Common myeloid progenitor, CD34-positive (primary cell): ENCODE data around the gene REST.

Experiments
- CTCF ChIA-PET: fragments of 350-600 bp; sonication (Branson Sonifier 250); formaldehyde crosslinking; loops from one replicate; lab custom pipeline; 2021; ENCODE audit warnings: antibody characterized with exemption; lab: Charles Lee
- POLR2A ChIA-PET: fragments of 350-600 bp; sonication (Branson Sonifier 250); formaldehyde crosslinking; loops from one replicate; lab custom pipeline; 2021; ENCODE audit warnings: antibody characterized with exemption; lab: Charles Lee
- DNase-seq, 3 donors: peaks; one replicate each; pipeline versions ENCODE4 v3.0.0 to v3.0.0-alpha.2; 2013
- H3K27ac ChIP-seq, 2 experiments: 1 replicate in 1 of 2; 2 replicates in 1 of 2; pipeline ENCODE4 v1.7.0; 2013; ENCODE audit warnings: inconsistent platforms in 2 of 2, low read length in 2 of 2, mild to moderate bottlenecking in 2 of 2, low read depth in 1 of 2, moderate library complexity in 1 of 2; ENCODE audit not compliant: severe bottlenecking in 2 of 2, insufficient read depth in 1 of 2, poor library complexity in 1 of 2
- H3K27me3 ChIP-seq, 5 experiments: replicated peaks in 2 of 5; 1 replicate in 3 of 5; 2 replicates in 2 of 5; pipeline versions ENCODE4 v1.6.1 to v1.7.0; 2013; ENCODE audit warnings: low read length in 4 of 5, mild to moderate bottlenecking in 2 of 5, moderate library complexity in 2 of 5, inconsistent platforms in 1 of 5; ENCODE audit not compliant: insufficient read depth in 5 of 5, control insufficient read depth in 4 of 5
- H3K36me3 ChIP-seq, 4 experiments: 1 replicate in 2 of 4; 2 replicates in 2 of 4; pipeline versions ENCODE4 v1.6.1 to v1.7.0; 2013; ENCODE audit warnings: low read length in 3 of 4, control low read depth in 1 of 4, mild to moderate bottlenecking in 1 of 4; ENCODE audit not compliant: control insufficient read depth in 4 of 4, insufficient read depth in 4 of 4
- H3K4me1 ChIP-seq, 4 experiments: 1 replicate in 3 of 4; 2 replicates in 1 of 4; pipeline versions ENCODE4 v1.6.1 to v1.7.1; 2013; ENCODE audit warnings: low read length in 3 of 4, mild to moderate bottlenecking in 3 of 4, control low read depth in 1 of 4, inconsistent platforms in 1 of 4, moderate library complexity in 1 of 4; ENCODE audit not compliant: control insufficient read depth in 4 of 4, insufficient read depth in 4 of 4; ENCODE audit errors: control extremely low read depth in 1 of 4
- H3K4me3 ChIP-seq, 7 experiments: 1 replicate in 4 of 7; 2 replicates in 3 of 7; pipeline versions ENCODE4 v1.5.1 to v1.7.0; 2013; ENCODE audit warnings: mild to moderate bottlenecking in 7 of 7, low read length in 6 of 7, moderate library complexity in 6 of 7, inconsistent platforms in 2 of 7, low read depth in 2 of 7, control low read depth in 1 of 7; ENCODE audit not compliant: insufficient read depth in 4 of 7, control insufficient read depth in 1 of 7; ENCODE audit errors: extremely low read depth in 1 of 7
- H3K9me3 ChIP-seq, 5 experiments: 1 replicate in 4 of 5; 2 replicates in 1 of 5; pipeline versions ENCODE4 v1.6.1 to v1.7.1; 2013; ENCODE audit warnings: low read length in 4 of 5, mild to moderate bottlenecking in 2 of 5, inconsistent platforms in 1 of 5, low read depth in 1 of 5, moderate library complexity in 1 of 5; ENCODE audit not compliant: control insufficient read depth in 4 of 5, insufficient read depth in 2 of 5; ENCODE audit errors: control extremely low read depth in 1 of 5
- WGBS: methylation state at CpG from one replicate; pipeline ENCODE4 v1.1.5; 2013; ENCODE audit not compliant: insufficient coverage; 5-methylcytosine and 5-hydroxymethylcytosine counted together

REST gene

GRCh38 chr4:56870946-56871345, 36.8 kb upstream of the REST start:
- H3K36me3 ChIP-seq: no peaks in the 10 kb centered on the region
- 0% methylated on average over 2 of the region's 4 CpGs for WGBS
- peak overlapping the region in 4 of 7 experiments; percentile 35 to 70 (median 58) for H3K4me3 ChIP-seq
- ChIA-PET POLR2A (interaction anchor here (1.1 kb wide), 1 partner anchor 37 kb away, joined by 7 read pairs; the partner anchor contains the start of gene REST), CTCF (interaction anchor here (1.6 kb wide), 1 partner anchor 10 kb away, joined by 5 read pairs; no protein-coding TSS in a partner anchor)
- peaks cover 0 to 18% (median 13%) of the 10 kb centered on the region in 4 experiments for H3K4me1 ChIP-seq
- no peak overlapping the region for H3K27ac ChIP-seq
- H3K9me3 ChIP-seq: no peaks in the 10 kb centered on the region
- H3K27me3 ChIP-seq: no peaks in the 10 kb centered on the region
- peak; percentile 38 to 88 (median 77) for DNase-seq

DNA sequence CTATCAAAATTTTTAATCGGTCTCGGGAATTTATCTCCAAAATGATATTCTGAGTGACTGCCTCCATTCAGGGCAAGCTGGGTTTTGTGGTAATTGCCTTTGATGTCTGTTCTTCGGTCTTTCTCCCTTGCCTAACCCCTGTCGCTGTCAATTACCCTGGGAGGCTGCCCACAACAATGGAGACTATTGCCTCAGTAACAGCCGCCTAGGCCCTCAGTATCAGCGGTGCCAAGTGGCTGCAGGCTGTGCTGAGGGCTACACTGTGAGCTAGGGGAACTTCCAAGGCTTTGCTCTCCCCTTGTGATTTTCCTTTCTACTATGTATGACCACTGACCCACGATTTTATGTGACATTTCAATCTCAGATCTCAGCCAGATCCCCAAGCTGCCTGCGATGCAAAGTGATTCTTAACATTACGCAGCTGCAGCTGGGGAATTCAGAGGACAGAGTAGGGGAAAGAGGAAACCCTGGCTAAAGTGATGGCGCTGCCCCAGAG, 36.3 kb upstream of the REST start:
- Histone ChIP-seq H3K9me3 (no peaks in the 10 kb centered on the region), H3K27ac (peak overlapping the region in 1 of 2 experiments; percentile 54), H3K4me1 (peaks cover 0 to 18% (median 13%) of the 10 kb centered on the region in 4 experiments), H3K27me3 (no peaks in the 10 kb centered on the region), H3K4me3 (peak overlapping the region in 5 of 7 experiments; percentile 35 to 70 (median 56)), H3K36me3 (no peaks in the 10 kb centered on the region)
- ChIA-PET CTCF (interaction anchor here (0.6 to 1.6 kb wide), 2 partner anchors 10 to 24 kb away, joined by 3 to 5 read pairs; no protein-coding TSS in a partner anchor), POLR2A (interaction anchor here (1.1 kb wide), 1 partner anchor 36 kb away, joined by 7 read pairs; the partner anchor contains the start of gene REST)
- DNase-seq: peak; percentile 31 to 86 (median 82)
- WGBS: 3% methylated on average over 7 of the region's 10 CpGs

DNA sequence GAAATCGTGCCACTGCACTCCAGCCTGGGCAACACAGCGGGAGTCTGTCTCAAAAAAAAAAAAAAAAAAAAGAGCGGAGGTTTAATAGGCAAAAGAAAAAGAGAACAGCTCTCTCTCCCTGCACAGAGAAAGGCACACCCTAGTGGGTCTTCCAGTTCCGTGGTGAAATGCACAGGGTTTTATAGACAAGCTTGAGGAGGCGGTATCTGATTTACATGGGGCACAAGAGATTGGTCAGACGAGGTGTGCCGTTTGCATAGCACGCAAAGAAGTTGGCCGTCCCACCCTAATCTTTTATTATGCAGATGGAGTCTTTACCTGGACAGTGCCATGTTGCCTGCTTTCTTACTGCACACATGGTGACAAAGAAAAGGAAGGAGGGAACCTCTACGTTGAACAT, 33.5 kb upstream of the REST start:
- Histone ChIP-seq H3K27me3 (no peaks in the 10 kb centered on the region), H3K4me3 (no peak overlapping the region), H3K27ac (no peak overlapping the region), H3K9me3 (no peaks in the 10 kb centered on the region), H3K36me3 (no peaks in the 10 kb centered on the region), H3K4me1 (peaks cover 0 to 18% (median 13%) of the 10 kb centered on the region in 4 experiments)
- DNase-seq: no peak
- POLR2A ChIA-PET: no interaction called here
- WGBS: 90% methylated on average over 2 of the region's 10 CpGs
- CTCF ChIA-PET: no interaction called here

GRCh38 chr4:56874923-56875322, 32.8 kb upstream of the REST start:
- DNase-seq: no peak
- Histone ChIP-seq H3K36me3 (no peaks in the 10 kb centered on the region), H3K27ac (no peak overlapping the region), H3K4me1 (peaks cover 0 to 20% (median 15%) of the 10 kb centered on the region in 4 experiments), H3K27me3 (no peaks in the 10 kb centered on the region), H3K9me3 (no peaks in the 10 kb centered on the region), H3K4me3 (no peak overlapping the region)
- 100% methylated on average over 1 of the region's 6 CpGs for WGBS
- ChIA-PET POLR2A (no interaction called here), CTCF (interaction anchor here (1.3 kb wide), 1 partner anchor 18 kb away, joined by 3 read pairs; no protein-coding TSS in a partner anchor)

- CTCF ChIA-PET: no interaction called here
Observed at GRCh38 chr4:56876264-56876663, 31.4 kb upstream of the REST start.

GRCh38 chr4:56879996-56880395, 27.7 kb upstream of the REST start:
- ChIA-PET CTCF (no interaction called here), POLR2A (interaction anchor here (0.6 kb wide), 1 partner anchor 350 kb away, joined by 6 read pairs; a partner anchor contains a TSS)
- DNase-seq: peak in 1 of 3 donors; percentile 16
- Histone ChIP-seq H3K27me3 (no peaks in the 10 kb centered on the region), H3K27ac (no peak overlapping the region), H3K4me1 (peaks cover 0 to 9% (median 1%) of the 10 kb centered on the region in 4 experiments), H3K4me3 (no peak overlapping the region), H3K36me3 (no peaks in the 10 kb centered on the region), H3K9me3 (no peaks in the 10 kb centered on the region)
- WGBS: no CpG with 5 or more reads among the region's 3 CpGs

More at GRCh38 chr4:56876264-56876663, 31.4 kb upstream of the REST start:
- WGBS: no CpG with 5 or more reads among the region's 4 CpGs
- H3K36me3 ChIP-seq: no peaks in the 10 kb centered on the region
- no peaks in the 10 kb centered on the region for H3K9me3 ChIP-seq
- H3K4me3 ChIP-seq: no peak overlapping the region
- no peak overlapping the region for H3K27ac ChIP-seq
- H3K4me1 ChIP-seq: peaks cover 0 to 15% (median 9%) of the 10 kb centered on the region in 4 experiments
- no peaks in the 10 kb centered on the region for H3K27me3 ChIP-seq
- POLR2A ChIA-PET: no interaction called here
- no peak for DNase-seq

GRCh38 chr4:56880572-56880971, 27.1 kb upstream of the REST start:
- H3K27me3 ChIP-seq: no peaks in the 10 kb centered on the region
- peak in 2 of 3 donors; percentile 21 to 26 for DNase-seq
- CTCF ChIA-PET: no interaction called here
- H3K9me3 ChIP-seq: no peaks in the 10 kb centered on the region
- POLR2A ChIA-PET: interaction anchor here (0.6 kb wide), 1 partner anchor 350 kb away, joined by 6 read pairs; a partner anchor contains a TSS
- H3K4me3 ChIP-seq: no peak overlapping the region
- 88% methylated on average over 3 of the region's 5 CpGs for WGBS
- H3K4me1 ChIP-seq: peaks cover 0 to 9% (median 1%) of the 10 kb centered on the region in 4 experiments
- H3K27ac ChIP-seq: no peak overlapping the region
- H3K36me3 ChIP-seq: no peaks in the 10 kb centered on the region
